ENCODE measurements around the gene KTN1. TPM values are rescaled to one million over a fixed set of nuclear protein-coding genes. Genes with fewer than 3 reads are reported as not detected.

Gene KTN1
- polyA plus RNA-seq, 1 experiment, result 25.6 TPM

- DNase-seq (ENCODE audit: low read depth), result no peak
- ChIA-PET CTCF (interaction anchor here (0.9 kb wide), 1 partner anchor 138 kb away, joined by 3 read pairs; no protein-coding TSS in a partner anchor), POLR2A (no interaction called here)
- H3K4me3 ChIP-seq (ENCODE audit: low read depth, low read length), result no peak overlapping the region
- H3K36me3 ChIP-seq (ENCODE audit: control insufficient read depth, insufficient read depth, low read length), result no peaks in the 10 kb centered on the region
- TF ChIP-seq CTCF (IDR thresholded peaks at IDR 0.05; ENCODE audit: insufficient read depth, low read depth, low read length), result no peak
- no peaks in the 10 kb centered on the region for H3K27me3 ChIP-seq (ENCODE audit: control insufficient read depth, insufficient read depth, low read length)
Measured at GRCh38 chr14:55583942-55584468, 4.0 kb downstream of the KTN1 start.

GRCh38 chr14:55585854-55586253 lies 5.8 kb downstream of the KTN1 start:
- no peak for DNase-seq (ENCODE audit: low read depth)
- Histone ChIP-seq H3K27me3 (ENCODE audit: control insufficient read depth, insufficient read depth, low read length) (no peaks in the 10 kb centered on the region), H3K36me3 (ENCODE audit: control insufficient read depth, insufficient read depth, low read length) (no peaks in the 10 kb centered on the region), H3K4me3 (ENCODE audit: low read depth, low read length) (no peak overlapping the region)
- ChIA-PET CTCF (interaction anchor here (0.6 to 1.1 kb wide), 2 partner anchors 149 to 232 kb away, joined by 3 to 4 read pairs; no protein-coding TSS in a partner anchor), POLR2A (no interaction called here)
- TF ChIP-seq CTCF (IDR thresholded peaks at IDR 0.05; ENCODE audit: insufficient read depth, low read depth, low read length), result no peak

- CTCF ChIA-PET, result interaction anchor here (1.1 kb wide), 1 partner anchor 149 kb away, joined by 3 read pairs; no protein-coding TSS in a partner anchor
- DNase-seq (ENCODE audit: low read depth), result no peak
- Histone ChIP-seq H3K36me3 (ENCODE audit: control insufficient read depth, insufficient read depth, low read length) (no peaks in the 10 kb centered on the region), H3K4me3 (ENCODE audit: low read depth, low read length) (no peak overlapping the region), H3K27me3 (ENCODE audit: control insufficient read depth, insufficient read depth, low read length) (no peaks in the 10 kb centered on the region)
- no peak for TF ChIP-seq CTCF (IDR thresholded peaks at IDR 0.05; ENCODE audit: insufficient read depth, low read depth, low read length)
- POLR2A ChIA-PET, result interaction anchor here (0.5 kb wide), 1 partner anchor 100 kb away, joined by 3 read pairs; no protein-coding TSS in a partner anchor
Measured at GRCh38 chr14:55586411-55586810, 6.4 kb downstream of the KTN1 start.

GRCh38 chr14:55587847-55588246 lies 7.8 kb downstream of the KTN1 start:
- ChIA-PET CTCF (interaction anchor here (1.1 kb wide), 1 partner anchor 17 kb away, joined by 3 read pairs; no protein-coding TSS in a partner anchor), POLR2A (no interaction called here)
- no peak for TF ChIP-seq CTCF (IDR thresholded peaks at IDR 0.05; ENCODE audit: insufficient read depth, low read depth, low read length)
- DNase-seq (ENCODE audit: low read depth), result no peak
- H3K27me3 ChIP-seq (ENCODE audit: control insufficient read depth, insufficient read depth, low read length), result no peaks in the 10 kb centered on the region
- no peaks in the 10 kb centered on the region for H3K36me3 ChIP-seq (ENCODE audit: control insufficient read depth, insufficient read depth, low read length)
- H3K4me3 ChIP-seq (ENCODE audit: low read depth, low read length), result no peak overlapping the region

- Histone ChIP-seq H3K36me3 (ENCODE audit: control insufficient read depth, insufficient read depth, low read length) (no peaks in the 10 kb centered on the region), H3K27me3 (ENCODE audit: control insufficient read depth, insufficient read depth, low read length) (no peaks in the 10 kb centered on the region), H3K4me3 (ENCODE audit: low read depth, low read length) (no peak overlapping the region)
- TF ChIP-seq CTCF (IDR thresholded peaks at IDR 0.05; ENCODE audit: insufficient read depth, low read depth, low read length), result no peak
- CTCF ChIA-PET, result interaction anchor here (1.1 kb wide), 1 partner anchor 16 kb away, joined by 3 read pairs; no protein-coding TSS in a partner anchor
- no peak for DNase-seq (ENCODE audit: low read depth)
- POLR2A ChIA-PET, result no interaction called here
Measured at GRCh38 chr14:55588259-55588699, 8.3 kb downstream of the KTN1 start.
